ENCODE measurements around the gene CYTH1.

Gene CYTH1

DNA sequence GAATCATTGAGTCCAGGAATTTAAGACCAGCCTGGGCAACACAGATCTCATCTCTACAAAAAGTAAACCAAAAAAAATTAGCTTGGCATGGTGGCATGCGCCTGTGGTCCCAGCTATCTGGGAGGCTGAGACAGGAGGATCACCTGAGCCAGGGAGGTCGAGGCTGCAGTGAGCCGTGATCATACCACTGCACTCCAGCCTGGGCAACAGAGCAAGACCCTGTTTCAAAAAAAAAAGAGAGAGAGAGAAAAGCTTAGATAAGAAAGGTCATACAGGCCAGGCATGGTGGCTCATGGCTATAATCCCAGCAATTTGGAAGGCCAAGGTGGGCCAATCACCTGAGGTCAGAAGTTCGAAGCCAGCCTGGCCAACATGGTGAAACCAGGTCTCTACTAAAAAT is 141.4 kb downstream of the CYTH1 start:
- no peaks in the 10 kb centered on the region for H3K4me1 ChIP-seq (ENCODE audit: insufficient read depth, low read length)
- ATAC-seq (ENCODE audit: insufficient read depth, low read depth) (no peak), DNase-seq (no peak)
- H3K79me2 ChIP-seq (ENCODE audit: insufficient read depth, low read length): no peaks in the 10 kb centered on the region
- no peak overlapping the region for H3K9ac ChIP-seq (ENCODE audit: low read depth, low read length)
- TF ChIP-seq, protein P1, sequence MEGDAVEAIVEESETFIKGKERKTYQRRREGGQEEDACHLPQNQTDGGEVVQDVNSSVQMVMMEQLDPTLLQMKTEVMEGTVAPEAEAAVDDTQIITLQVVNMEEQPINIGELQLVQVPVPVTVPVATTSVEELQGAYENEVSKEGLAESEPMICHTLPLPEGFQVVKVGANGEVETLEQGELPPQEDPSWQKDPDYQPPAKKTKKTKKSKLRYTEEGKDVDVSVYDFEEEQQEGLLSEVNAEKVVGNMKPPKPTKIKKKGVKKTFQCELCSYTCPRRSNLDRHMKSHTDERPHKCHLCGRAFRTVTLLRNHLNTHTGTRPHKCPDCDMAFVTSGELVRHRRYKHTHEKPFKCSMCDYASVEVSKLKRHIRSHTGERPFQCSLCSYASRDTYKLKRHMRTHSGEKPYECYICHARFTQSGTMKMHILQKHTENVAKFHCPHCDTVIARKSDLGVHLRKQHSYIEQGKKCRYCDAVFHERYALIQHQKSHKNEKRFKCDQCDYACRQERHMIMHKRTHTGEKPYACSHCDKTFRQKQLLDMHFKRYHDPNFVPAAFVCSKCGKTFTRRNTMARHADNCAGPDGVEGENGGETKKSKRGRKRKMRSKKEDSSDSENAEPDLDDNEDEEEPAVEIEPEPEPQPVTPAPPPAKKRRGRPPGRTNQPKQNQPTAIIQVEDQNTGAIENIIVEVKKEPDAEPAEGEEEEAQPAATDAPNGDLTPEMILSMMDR (IDR thresholded peaks at IDR 0.05; ENCODE audit: borderline replicate concordance, extremely low read depth, low read length, poor library complexity, severe bottlenecking): no peak
- no peak for TF ChIP-seq EZH2 (IDR thresholded peaks at IDR 0.05; ENCODE audit: borderline replicate concordance, low read depth, low read length, severe bottlenecking)
- peaks cover 4% of the 10 kb centered on the region for H3K27me3 ChIP-seq (ENCODE audit: insufficient read depth, low read length, poor library complexity)
- no peaks in the 10 kb centered on the region for H3K36me3 ChIP-seq (ENCODE audit: insufficient read depth, low read length)
- no peaks in the 10 kb centered on the region for H3K9me3 ChIP-seq (ENCODE audit: insufficient read depth, low read length, severe bottlenecking)
- H3K4me3 ChIP-seq (ENCODE audit: low read depth in 1 of 2, low read length in 2 of 2): no peak overlapping the region
- H3K27ac ChIP-seq (ENCODE audit: low read length): no peak overlapping the region
- no peak overlapping the region for H2AFZ ChIP-seq (ENCODE audit: low read depth, low read length)
- no peaks in the 10 kb centered on the region for H4K20me1 ChIP-seq (ENCODE audit: insufficient read depth, low read length)
- no peak overlapping the region for H3K4me2 ChIP-seq (ENCODE audit: insufficient read depth, low read length)

GRCh38 chr17:78637643-78638420 is 144.2 kb downstream of the CYTH1 start:
- Histone ChIP-seq H3K9me3 (ENCODE audit: insufficient read depth, low read length, severe bottlenecking) (no peaks in the 10 kb centered on the region), H3K4me1 (ENCODE audit: insufficient read depth, low read length) (no peaks in the 10 kb centered on the region), H3K27me3 (ENCODE audit: insufficient read depth, low read length, poor library complexity) (no peaks in the 10 kb centered on the region), H3K36me3 (ENCODE audit: insufficient read depth, low read length) (no peaks in the 10 kb centered on the region), H3K9ac (ENCODE audit: low read depth, low read length) (no peak overlapping the region), H3K27ac (ENCODE audit: low read length) (no peak overlapping the region), H2AFZ (ENCODE audit: low read depth, low read length) (no peak overlapping the region), H3K4me2 (ENCODE audit: insufficient read depth, low read length) (no peak overlapping the region), H4K20me1 (ENCODE audit: insufficient read depth, low read length) (no peaks in the 10 kb centered on the region), H3K4me3 (ENCODE audit: low read depth in 1 of 2, low read length in 2 of 2) (no peak overlapping the region), H3K79me2 (ENCODE audit: insufficient read depth, low read length) (no peaks in the 10 kb centered on the region)
- DNase-seq (no peak), ATAC-seq (ENCODE audit: insufficient read depth, low read depth) (no peak)
- no peak for TF ChIP-seq EZH2 (IDR thresholded peaks at IDR 0.05; ENCODE audit: borderline replicate concordance, low read depth, low read length, severe bottlenecking)
- TF ChIP-seq, protein P1 (IDR thresholded peaks at IDR 0.05; ENCODE audit: borderline replicate concordance, extremely low read depth, low read length, poor library complexity, severe bottlenecking): no peak

GRCh38 chr17:78637146-78637545 is 144.9 kb downstream of the CYTH1 start:
- no peak overlapping the region for H3K4me2 ChIP-seq (ENCODE audit: insufficient read depth, low read length)
- DNase-seq (no peak), ATAC-seq (ENCODE audit: insufficient read depth, low read depth) (no peak)
- no peaks in the 10 kb centered on the region for H4K20me1 ChIP-seq (ENCODE audit: insufficient read depth, low read length)
- H3K27me3 ChIP-seq (ENCODE audit: insufficient read depth, low read length, poor library complexity): no peaks in the 10 kb centered on the region
- H3K9me3 ChIP-seq (ENCODE audit: insufficient read depth, low read length, severe bottlenecking): no peaks in the 10 kb centered on the region
- H3K27ac ChIP-seq (ENCODE audit: low read length): no peak overlapping the region
- TF ChIP-seq, protein P1 (IDR thresholded peaks at IDR 0.05; ENCODE audit: borderline replicate concordance, extremely low read depth, low read length, poor library complexity, severe bottlenecking): no peak
- TF ChIP-seq EZH2 (IDR thresholded peaks at IDR 0.05; ENCODE audit: borderline replicate concordance, low read depth, low read length, severe bottlenecking): no peak
- no peak overlapping the region for H2AFZ ChIP-seq (ENCODE audit: low read depth, low read length)
- no peaks in the 10 kb centered on the region for H3K79me2 ChIP-seq (ENCODE audit: insufficient read depth, low read length)
- no peaks in the 10 kb centered on the region for H3K36me3 ChIP-seq (ENCODE audit: insufficient read depth, low read length)
- no peaks in the 10 kb centered on the region for H3K4me1 ChIP-seq (ENCODE audit: insufficient read depth, low read length)
- no peak overlapping the region for H3K4me3 ChIP-seq (ENCODE audit: low read depth in 1 of 2, low read length in 2 of 2)
- no peak overlapping the region for H3K9ac ChIP-seq (ENCODE audit: low read depth, low read length)

Data from DND-41 (cell line).